ENCODE data around the gene TMEM198. TPM values are rescaled to one million over a fixed set of nuclear protein-coding genes. Genes with fewer than 3 reads are reported as not detected.
A peak's percentile ranks its signal among the peaks of the same experiment; 100 is the strongest.

TMEM198 gene
- total and polyA plus RNA-seq, 9 of the 15 experiments (the other 6 are each of a cell fraction or from before 2014, with no cell fraction given) = 0.03 to 3.8 (median 1.0) TPM

DNA sequence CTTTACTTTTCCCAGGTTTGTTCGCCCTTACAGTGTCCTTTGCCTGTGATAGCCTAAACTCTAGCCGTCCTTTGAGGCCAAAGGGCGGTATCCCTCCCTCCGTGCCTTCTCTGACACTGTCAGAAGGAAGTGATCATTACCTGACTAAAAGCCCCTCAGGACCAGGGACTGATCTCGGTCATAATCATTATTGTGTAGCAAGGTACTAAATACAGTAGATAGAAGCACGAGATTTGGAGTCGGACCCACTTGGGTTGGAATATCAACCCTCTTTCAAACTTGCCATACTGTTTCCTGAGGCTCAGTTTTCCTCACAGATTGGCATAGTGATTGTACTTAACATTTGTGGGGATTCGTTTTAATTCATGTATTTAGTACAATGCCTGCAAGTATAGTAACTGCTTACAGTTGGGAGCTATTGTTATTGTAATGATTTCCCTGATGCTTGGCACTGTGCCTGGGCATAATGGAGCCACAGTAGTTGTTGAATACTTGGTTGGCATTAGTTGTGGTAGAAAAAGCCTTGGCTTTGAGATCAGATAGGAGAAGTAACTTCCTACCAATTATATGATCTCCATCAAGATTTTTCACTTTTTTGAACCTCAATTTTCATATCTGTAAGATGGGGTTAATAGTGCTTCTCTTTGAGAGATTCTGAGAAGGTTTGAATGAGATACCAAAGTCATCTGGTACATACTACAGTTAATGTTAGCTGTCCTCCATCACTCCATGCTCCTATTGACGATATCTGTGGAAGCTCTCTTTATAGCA, 54.7 kb downstream of the TMEM198 start:
- Histone ChIP-seq H2AFZ (ENCODE audit: low read depth, low read length) (peak overlapping the region; percentile 95), H3K9me3 (replicated peaks; ENCODE audit: control insufficient read depth, insufficient read depth, low read depth, low read length) (no peaks in the 10 kb centered on the region), H3K9ac (ENCODE audit: insufficient read depth in 1 of 2, low read depth in 2 of 2, low read length in 2 of 2) (peak overlapping the region; percentile 88 to 91), H4K20me1 (replicated peaks; ENCODE audit: control insufficient read depth, insufficient read depth, low read length) (no peaks in the 10 kb centered on the region), H3K27ac (ENCODE audit: extremely low read depth, low read depth, low read length) (peak overlapping the region; percentile 90), H3K4me3 (peak overlapping the region; percentile 53), H3K9me1 (ENCODE audit: control insufficient read depth, insufficient read depth, low read length) (no peaks in the 10 kb centered on the region), H3K4me1 (replicated peaks in 1 of 2; ENCODE audit: control insufficient read depth in 2 of 2, insufficient read depth in 2 of 2, low read length in 2 of 2) (peaks cover 9 to 20% of the 10 kb centered on the region in 2 experiments), H3K79me2 (ENCODE audit: control insufficient read depth, insufficient read depth, low read length) (peaks cover 17% of the 10 kb centered on the region), H3K27me3 (ENCODE audit: control insufficient read depth in 2 of 2, insufficient read depth in 2 of 2, low read length in 2 of 2) (no peaks in the 10 kb centered on the region), H3K4me2 (ENCODE audit: insufficient read depth, low read length) (peak overlapping the region; percentile 90), H3K36me3 (ENCODE audit: control insufficient read depth, insufficient read depth, low read length) (no peaks in the 10 kb centered on the region; the same call in 2 of the 3 replicates)
- POLR2A ChIA-PET = interaction anchor here (0.5 to 3.2 kb wide), 5 partner anchors 17 to 63 kb away, joined by 3 to 12 read pairs (median 3); partner anchors contain the start of genes INHA and OBSL1
- ATAC-seq = no peak
- intact Hi-C loops (cut with micrococcal nuclease) = loop anchor here (5.0 kb wide), 2 partner anchors 36 to 321 kb away; partner anchors contain the start of gene DNAJB2
- in situ Hi-C loops (cut with MboI) = no loop called here
- BruUV-seq (replicated peaks) = TSS peak; percentile 75
- 6% methylated on average over 8 of the region's 9 CpGs for WGBS (ENCODE audit: insufficient coverage, low coverage, missing lambda C conversion rate)
- no peak for DNase-seq (ENCODE audit: extremely low read depth in 1 of 4, low spot score in 3 of 4)
- CTCF ChIA-PET (ENCODE audit: low intra/inter-chr PET ratio) = no interaction called here
- FAIRE-seq = no peak
- TF ChIP-seq POLR2B (IDR thresholded peaks at IDR 0.05; ENCODE audit: low read depth, partially characterized antibody) = peak; percentile 21
- no peak for TF ChIP-seq CBX8 (IDR thresholded peaks at IDR 0.05; ENCODE audit: borderline replicate concordance, extremely low read depth, low read depth, low read length, poor library complexity, severe bottlenecking)
- TF ChIP-seq SMARCC2 (IDR thresholded peaks at IDR 0.05; ENCODE audit: low read depth) = no peak
- no peak for TF ChIP-seq NR2C2 (CRISPR knock-in tag; IDR thresholded peaks at IDR 0.05)
- peak; percentile 94 for TF ChIP-seq NR2C2 (tag; IDR thresholded peaks at IDR 0.05)
- TF ChIP-seq SMAD4 (CRISPR knock-in tag; conservative IDR thresholded peaks at IDR 0.05) = no peak
- TF ChIP-seq NCOA1 (IDR thresholded peaks at IDR 0.05; ENCODE audit: low read depth) = no peak
- TF ChIP-seq, protein P1, sequence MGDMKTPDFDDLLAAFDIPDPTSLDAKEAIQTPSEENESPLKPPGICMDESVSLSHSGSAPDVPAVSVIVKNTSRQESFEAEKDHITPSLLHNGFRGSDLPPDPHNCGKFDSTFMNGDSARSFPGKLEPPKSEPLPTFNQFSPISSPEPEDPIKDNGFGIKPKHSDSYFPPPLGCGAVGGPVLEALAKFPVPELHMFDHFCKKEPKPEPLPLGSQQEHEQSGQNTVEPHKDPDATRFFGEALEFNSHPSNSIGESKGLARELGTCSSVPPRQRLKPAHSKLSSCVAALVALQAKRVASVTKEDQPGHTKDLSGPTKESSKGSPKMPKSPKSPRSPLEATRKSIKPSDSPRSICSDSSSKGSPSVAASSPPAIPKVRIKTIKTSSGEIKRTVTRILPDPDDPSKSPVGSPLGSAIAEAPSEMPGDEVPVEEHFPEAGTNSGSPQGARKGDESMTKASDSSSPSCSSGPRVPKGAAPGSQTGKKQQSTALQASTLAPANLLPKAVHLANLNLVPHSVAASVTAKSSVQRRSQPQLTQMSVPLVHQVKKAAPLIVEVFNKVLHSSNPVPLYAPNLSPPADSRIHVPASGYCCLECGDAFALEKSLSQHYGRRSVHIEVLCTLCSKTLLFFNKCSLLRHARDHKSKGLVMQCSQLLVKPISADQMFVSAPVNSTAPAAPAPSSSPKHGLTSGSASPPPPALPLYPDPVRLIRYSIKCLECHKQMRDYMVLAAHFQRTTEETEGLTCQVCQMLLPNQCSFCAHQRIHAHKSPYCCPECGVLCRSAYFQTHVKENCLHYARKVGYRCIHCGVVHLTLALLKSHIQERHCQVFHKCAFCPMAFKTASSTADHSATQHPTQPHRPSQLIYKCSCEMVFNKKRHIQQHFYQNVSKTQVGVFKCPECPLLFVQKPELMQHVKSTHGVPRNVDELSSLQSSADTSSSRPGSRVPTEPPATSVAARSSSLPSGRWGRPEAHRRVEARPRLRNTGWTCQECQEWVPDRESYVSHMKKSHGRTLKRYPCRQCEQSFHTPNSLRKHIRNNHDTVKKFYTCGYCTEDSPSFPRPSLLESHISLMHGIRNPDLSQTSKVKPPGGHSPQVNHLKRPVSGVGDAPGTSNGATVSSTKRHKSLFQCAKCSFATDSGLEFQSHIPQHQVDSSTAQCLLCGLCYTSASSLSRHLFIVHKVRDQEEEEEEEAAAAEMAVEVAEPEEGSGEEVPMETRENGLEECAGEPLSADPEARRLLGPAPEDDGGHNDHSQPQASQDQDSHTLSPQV (IDR thresholded peaks at IDR 0.05) = peak; percentile 55; the same call in 1 of the 2 replicates
- no peak for TF ChIP-seq CREB1 (IDR thresholded peaks at IDR 0.05)
- no peak for TF ChIP-seq CREB1 (CRISPR knock-in tag; IDR thresholded peaks at IDR 0.05)
- peak; percentile 72 for TF ChIP-seq RBM25 (IDR thresholded peaks at IDR 0.05; ENCODE audit: low read depth, low read length, severe bottlenecking)
- no peak for TF ChIP-seq GATA2 (CRISPR knock-in tag; IDR thresholded peaks at IDR 0.05)
- TF ChIP-seq GTF2E2 (tag; IDR thresholded peaks at IDR 0.05) = 0 out of 2 replicates have a peak, but pooled peaks have one; percentile 41
- 0 out of 2 replicates have a peak, but pooled peaks have one; percentile 28 for TF ChIP-seq PYGO2 (tag; IDR thresholded peaks at IDR 0.05)
- TF ChIP-seq ZNF124 (CRISPR knock-in tag; IDR thresholded peaks at IDR 0.05) = no peak
- TF ChIP-seq TBP (optimal IDR thresholded peaks at IDR 0.05; ENCODE audit: low read depth, low read length) = peak; percentile 53
- TF ChIP-seq BCOR (IDR thresholded peaks at IDR 0.05) = peak; percentile 28; the same call in 1 of the 2 replicates
- no peak for TF ChIP-seq POLR2H (tag; IDR thresholded peaks at IDR 0.05; ENCODE audit: low read depth)

Measured in K562 (cell line).